ENCODE measurements around the gene FBXL20.
A peak's percentile ranks its signal among the peaks of the same experiment; 100 is the strongest.
"Not testable (repeated sequence)": the region's sequence is repeated elsewhere in the genome, so short reads cannot be mapped to it uniquely, and the experiment has no call there.

Gene FBXL20

DNA sequence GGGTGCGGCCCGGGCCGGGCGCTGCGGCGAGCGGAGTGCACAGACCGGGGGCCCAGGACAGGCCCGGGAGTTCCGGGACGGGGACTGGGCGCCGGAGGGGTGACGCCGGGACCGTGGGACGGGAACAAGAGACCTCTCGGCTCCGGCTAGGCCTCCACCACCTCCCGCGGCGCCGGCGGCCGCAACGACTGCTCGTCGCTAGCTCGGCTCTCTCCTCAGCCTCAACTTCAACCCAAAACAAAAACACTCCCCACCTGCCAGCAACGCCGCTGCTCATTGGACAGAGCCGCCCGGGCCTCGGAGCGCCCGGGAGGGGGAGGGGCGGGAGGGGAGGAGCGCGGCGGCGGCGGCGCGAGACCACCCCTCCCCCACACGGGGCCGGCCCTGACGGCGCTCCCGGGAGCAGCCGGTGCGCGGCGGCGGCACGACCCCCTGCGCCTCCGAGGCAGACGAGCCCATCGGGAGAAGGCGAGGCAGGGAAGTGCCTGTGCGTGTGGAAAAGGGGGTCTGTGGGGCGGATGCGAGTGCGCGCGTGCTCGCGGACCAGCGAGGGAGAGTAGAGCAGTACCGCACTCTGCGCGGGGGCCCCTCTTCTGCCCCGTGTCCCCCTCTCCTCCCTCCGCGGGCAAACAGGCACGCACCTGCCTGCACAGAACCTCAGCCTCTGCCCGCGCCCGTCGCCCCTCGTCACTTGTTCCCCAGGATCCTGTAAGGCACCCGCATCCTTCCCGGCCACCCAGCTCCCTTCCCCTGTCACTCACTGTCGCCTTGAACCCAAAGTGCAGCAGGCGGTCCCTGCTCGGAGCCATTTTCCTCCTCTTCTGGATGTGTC, at the start of gene FBXL20:
Gene FBXL20 (minus strand): TSS at position 215 of the 832 bp plus-strand sequence. CDS start 224 bp downstream, outside the sequence.
- peak; percentile 70 to 92 (median 87) for DNase-seq

DNA sequence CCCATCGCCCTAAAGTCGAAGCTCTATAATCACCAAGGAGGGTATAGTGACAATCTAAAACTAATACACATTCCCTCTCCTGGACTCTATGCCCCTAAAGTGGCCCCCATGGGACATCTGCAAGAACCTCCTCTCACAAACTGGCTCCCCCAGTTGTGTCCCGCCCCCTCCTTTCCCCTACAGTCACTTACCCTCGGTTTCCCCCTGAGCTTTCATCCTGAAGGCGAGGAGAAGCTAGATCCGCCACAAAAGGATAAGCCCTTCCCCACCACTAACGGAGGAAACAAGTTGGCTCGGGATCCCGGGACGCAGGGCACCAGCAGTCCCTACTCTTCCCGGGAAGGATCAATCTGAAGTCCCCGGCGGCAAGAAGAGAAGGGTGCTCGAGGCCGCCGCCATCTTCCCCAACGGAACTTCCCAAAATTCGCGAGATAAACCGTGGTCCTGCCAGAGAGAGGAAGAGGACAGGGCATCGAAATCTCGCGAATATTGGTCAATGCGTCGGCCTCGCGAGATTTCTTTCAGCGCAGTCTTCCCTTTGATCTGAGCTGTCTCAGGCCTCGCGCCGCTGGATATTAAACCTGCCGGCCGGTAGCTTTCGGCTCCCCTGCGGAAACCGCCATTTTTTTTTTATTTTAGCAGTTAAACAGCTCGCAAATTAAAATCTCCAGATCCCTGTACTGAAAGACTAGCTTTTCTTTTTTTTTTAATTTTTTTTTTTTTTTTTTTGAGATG, 49.6 kb upstream of the FBXL20 start, which contains the start of gene MED1:
Gene MED1 (minus strand): TSS at position 417 of the 735 bp plus-strand sequence. CDS start 201 bp downstream, at position 216.
- peak; percentile 66 to 75 (median 71) for DNase-seq

DNA sequence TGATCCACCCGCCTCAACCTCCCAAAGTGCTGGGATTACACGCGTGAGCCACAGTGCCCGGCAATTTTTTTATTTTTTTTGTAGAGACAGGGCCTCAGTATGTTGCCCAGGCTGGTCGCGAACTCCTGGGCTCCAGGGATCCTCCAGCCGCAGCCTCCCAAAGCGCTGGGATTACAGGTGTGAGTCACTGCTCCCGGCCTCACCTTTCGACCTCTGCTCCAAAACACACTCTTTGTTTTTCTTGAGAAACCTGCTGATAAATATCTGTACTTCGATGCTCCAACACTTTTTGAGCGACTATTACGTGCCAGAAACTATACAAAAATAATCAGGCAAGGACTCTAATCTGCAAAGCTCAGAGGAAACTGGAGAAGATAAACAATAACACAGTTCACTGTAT, 48.6 kb upstream of the FBXL20 start:
- DNase-seq: no peak

DNA sequence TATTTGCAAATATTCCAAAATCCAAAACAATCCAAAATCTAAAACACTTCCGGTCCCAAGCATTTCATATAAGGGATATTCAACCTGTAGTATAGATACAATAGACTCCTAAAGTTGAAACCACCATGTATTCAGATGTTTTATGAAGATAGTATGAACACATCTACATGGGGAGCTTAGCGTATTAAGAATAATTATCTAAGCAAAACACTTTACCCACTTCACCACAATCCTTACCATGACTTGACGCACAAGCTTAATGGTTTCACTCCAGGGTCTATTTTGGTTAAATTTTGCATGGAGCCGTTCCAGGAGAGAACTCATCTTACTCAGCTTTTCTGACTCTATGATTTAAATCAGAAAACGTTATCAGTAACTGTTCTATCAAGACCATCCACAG, 46.1 kb upstream of the FBXL20 start:
- no peak for DNase-seq

- no peak for DNase-seq
Observed at GRCh38 chr17:39443326-39443725, 41.9 kb upstream of the FBXL20 start.

DNA sequence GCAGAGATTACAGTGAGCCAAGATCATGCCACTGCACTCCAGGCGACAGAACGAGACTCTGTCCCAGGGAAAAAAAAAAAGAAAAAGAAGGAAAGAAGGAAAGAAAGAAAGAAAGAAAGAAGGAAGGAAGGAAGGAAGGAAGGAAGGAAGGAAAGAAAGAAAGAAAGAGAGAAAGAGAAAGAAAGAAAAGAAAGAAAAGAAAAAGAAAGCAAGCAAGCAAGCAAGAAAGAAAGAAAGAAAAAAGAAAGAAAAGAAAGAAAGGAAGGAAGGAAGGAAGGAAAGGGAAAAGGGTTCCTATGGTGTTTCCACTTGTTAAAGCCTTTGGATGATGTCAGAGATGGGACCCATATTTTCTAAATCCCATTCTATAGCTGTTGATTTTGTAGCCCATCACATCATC, 38.4 kb upstream of the FBXL20 start:
- DNase-seq: not testable (repeated sequence)

DNA sequence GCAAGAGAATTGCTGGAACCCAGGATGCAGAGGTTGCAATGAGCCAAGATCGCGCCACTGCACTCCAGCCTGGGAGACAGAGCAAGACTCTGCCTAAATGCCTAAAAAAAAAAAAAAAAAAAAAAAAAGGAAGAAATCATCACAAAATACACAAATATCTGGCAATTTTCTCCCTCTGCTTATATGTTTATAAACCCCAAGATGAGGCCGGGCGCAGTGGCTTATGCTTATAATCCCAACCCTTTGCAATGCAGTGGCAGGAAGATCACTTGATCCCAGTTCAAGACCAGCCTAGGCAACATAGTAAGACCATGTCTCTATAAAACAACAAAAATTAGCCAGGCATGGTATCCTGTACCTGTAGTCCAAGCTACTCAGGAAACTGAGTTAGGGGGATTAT, 28.2 kb upstream of the FBXL20 start:
- no peak for DNase-seq

- no peak for DNase-seq
Observed at GRCh38 chr17:39416141-39416540, 14.7 kb upstream of the FBXL20 start.

- no peak for DNase-seq
Observed at GRCh38 chr17:39410279-39410678, 8.9 kb upstream of the FBXL20 start.

DNA sequence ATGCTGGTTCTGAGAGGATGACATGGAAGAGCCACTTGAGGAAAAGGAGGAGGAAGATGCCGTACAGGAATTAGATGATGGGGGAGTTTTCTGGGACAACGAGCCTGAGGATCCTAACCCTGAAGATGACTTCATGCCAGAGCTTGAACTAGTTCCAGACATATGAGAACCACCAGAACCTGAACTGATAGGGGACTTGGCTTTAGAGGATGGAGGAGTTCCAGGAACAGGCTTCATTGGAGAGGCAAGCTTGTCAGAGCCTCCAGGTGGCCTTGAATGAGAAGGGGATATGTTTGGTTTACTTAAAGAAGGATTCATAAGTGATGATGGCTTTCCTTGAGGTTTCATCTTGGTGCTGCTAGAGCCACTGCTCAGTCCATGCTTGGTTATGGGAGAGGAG, 6.9 kb upstream of the FBXL20 start:
- DNase-seq: no peak

DNA sequence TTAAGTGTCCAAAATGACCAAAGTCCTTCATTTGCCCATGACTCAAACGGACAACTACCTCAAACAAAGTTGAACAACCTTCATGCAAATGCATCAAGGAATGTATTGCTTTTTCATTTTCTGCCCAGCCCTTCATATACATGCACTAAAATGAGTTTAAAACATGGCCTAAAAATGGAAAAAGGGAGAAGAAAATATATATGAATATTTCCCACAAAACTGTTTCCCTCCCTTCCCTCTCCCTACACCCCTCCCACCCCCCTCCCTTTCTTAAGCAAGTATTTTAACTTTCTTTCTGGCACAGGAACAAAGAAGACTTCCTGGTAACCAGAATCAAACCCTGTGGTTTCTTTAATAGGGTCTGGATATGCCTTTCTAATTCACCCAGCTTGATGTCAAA, 5.5 kb upstream of the FBXL20 start:
- DNase-seq: no peak

DNA sequence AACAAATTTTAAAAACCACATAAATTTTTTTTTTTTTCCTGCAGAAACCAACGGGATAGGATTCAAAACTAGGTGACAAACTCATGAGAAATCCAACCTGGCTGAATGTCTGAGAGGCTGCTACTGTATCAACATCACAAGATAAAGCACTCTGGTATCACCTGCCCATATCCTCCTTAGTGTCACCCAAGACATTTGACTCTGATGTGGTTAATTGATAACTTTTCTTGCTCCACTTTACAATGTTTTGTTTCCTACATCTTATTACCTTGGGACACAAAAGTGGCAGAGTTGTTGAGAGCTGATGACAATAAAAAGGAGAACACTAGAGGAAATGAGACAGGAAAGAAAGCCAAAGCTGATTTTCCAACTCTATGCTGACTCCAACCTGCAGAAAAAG, 4.0 kb upstream of the FBXL20 start:
- DNase-seq: no peak

- DNase-seq: no peak
Observed at GRCh38 chr17:39404542-39405378, 3.3 kb upstream of the FBXL20 start.

- no peak for DNase-seq
Observed at GRCh38 chr17:39402890-39403605, 1.6 kb upstream of the FBXL20 start.

GRCh38 chr17:39402244-39402889, 941 bp upstream of the FBXL20 start:
- DNase-seq: peak; percentile 55 to 74 (median 62)

DNA sequence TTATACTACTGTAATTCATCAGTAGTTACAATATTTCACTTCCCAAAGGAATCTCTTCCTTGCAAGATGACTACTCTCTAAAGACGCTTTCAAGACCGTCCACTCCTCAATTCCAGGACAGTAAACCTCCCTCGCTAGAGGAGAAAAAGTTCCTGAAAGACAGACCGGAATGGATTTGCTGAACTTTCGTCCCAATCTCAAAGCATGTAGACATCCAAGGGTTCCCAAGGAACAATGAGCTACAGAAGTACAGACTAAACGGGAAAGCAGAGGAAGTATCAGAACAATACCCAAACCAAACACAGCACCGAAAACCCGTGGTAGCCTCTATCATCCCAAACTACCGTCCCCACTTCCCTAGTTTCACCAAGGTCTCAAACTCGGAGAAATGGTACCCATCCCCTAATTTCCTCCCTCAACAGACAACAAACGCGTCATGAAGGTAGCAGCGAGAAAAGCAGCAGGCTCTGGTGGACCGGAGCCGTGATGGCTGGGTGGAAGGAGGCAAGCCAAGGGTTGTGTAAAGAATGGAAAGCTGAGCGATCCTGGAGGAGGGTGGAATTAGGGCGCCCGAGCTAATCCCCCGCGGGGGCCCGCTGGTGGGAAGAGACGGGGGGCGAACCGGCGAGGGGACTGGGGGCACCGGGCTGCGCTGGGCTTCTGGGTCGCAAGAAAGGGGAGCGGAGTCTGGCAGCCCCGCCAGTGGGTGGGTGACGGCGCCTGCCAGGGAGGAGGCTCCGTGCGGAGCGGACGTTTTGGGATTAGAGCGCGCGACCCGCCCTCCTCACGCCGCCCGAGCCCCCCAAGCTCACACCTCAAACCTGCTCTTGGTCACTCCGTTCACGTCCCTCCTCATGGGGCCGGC, 647 bp downstream of the FBXL20 start:
- DNase-seq: peak in 1 of 4 experiments; percentile 33

GRCh38 chr17:39399791-39400190, 1.6 kb downstream of the FBXL20 start:
- DNase-seq: no peak

GRCh38 chr17:39393736-39394135, 7.7 kb downstream of the FBXL20 start:
- no peak for DNase-seq

- DNase-seq: no peak
Observed at GRCh38 chr17:39391448-39391847, 10.0 kb downstream of the FBXL20 start.

DNA sequence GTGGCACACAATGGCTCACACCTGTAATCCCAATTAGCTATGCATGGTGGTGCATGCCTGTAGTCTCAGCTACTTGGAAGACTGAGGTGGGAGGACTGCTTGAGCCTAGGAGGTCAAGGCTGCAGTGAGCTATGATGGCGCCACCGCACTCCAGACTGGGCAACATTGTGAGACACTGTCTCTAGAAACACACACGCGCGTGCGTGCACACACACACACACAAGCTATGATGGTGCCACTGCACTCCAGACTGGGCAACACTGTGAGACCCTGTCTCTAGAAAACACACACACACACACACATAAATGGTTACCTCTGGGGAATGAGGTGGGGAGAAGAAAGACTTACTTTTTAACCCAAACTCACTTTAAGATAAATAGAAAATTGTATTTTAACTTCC, 16.4 kb downstream of the FBXL20 start:
- DNase-seq: no peak

- DNase-seq: no peak
Observed at GRCh38 chr17:39380144-39380543, 21.3 kb downstream of the FBXL20 start.

Measured in activated naive CD4-positive, alpha-beta T cell (primary cell).